ENCODE data around the gene FAM47E.
A peak's percentile ranks its signal among the peaks of the same experiment; 100 is the strongest.
"Not testable (repeated sequence)": the region's sequence is repeated elsewhere in the genome, so short reads cannot be mapped to it uniquely, and the experiment has no call there.

The FAM47E gene

GRCh38 chr4:76240236-76240635 is 11.3 kb upstream of the FAM47E start:
- Histone ChIP-seq H3K36me3 (ENCODE audit: insufficient read depth) (no peaks in the 10 kb centered on the region), H3K27me3 (ENCODE audit: insufficient read depth, low read depth) (no peaks in the 10 kb centered on the region), H3K9ac (no peak overlapping the region), H3K4me3 (IDR thresholded peaks at IDR 0.05; ENCODE audit: insufficient read depth, low read depth, low read length) (no peak overlapping the region), H4K20me1 (ENCODE audit: insufficient read depth) (no peaks in the 10 kb centered on the region), H3K27ac (no peak overlapping the region), H2AFZ (ENCODE audit: low read depth) (no peak overlapping the region), H3K79me2 (ENCODE audit: insufficient read depth, low read depth) (no peaks in the 10 kb centered on the region), H3K4me1 (ENCODE audit: low read depth, poor library complexity, severe bottlenecking) (peaks cover 12% of the 10 kb centered on the region), H3K4me2 (no peak overlapping the region)
- no peak for TF ChIP-seq CTCF (conservative IDR thresholded peaks at IDR 0.05; ENCODE audit: low read depth, low read length)

GRCh38 chr4:76243877-76244276 is 7.6 kb upstream of the FAM47E start:
- H3K36me3 ChIP-seq (ENCODE audit: insufficient read depth); H2AFZ ChIP-seq (ENCODE audit: low read depth); H3K4me3 ChIP-seq (IDR thresholded peaks at IDR 0.05; ENCODE audit: insufficient read depth, low read depth, low read length); H3K27ac ChIP-seq; H3K9ac ChIP-seq; H3K79me2 ChIP-seq (ENCODE audit: insufficient read depth, low read depth); H3K4me2 ChIP-seq; H3K4me1 ChIP-seq (ENCODE audit: low read depth, poor library complexity, severe bottlenecking); H4K20me1 ChIP-seq (ENCODE audit: insufficient read depth); H3K27me3 ChIP-seq (ENCODE audit: insufficient read depth, low read depth): not testable (repeated sequence)

GRCh38 chr4:76246025-76246424 is 5.5 kb upstream of the FAM47E start:
- no peak overlapping the region for H3K27ac ChIP-seq
- no peak for TF ChIP-seq CTCF (conservative IDR thresholded peaks at IDR 0.05; ENCODE audit: low read depth, low read length)
- no peaks in the 10 kb centered on the region for H4K20me1 ChIP-seq (ENCODE audit: insufficient read depth)
- no peaks in the 10 kb centered on the region for H3K27me3 ChIP-seq (ENCODE audit: insufficient read depth, low read depth)
- no peaks in the 10 kb centered on the region for H3K79me2 ChIP-seq (ENCODE audit: insufficient read depth, low read depth)
- peaks cover 13% of the 10 kb centered on the region for H3K4me1 ChIP-seq (ENCODE audit: low read depth, poor library complexity, severe bottlenecking)
- H3K4me3 ChIP-seq (IDR thresholded peaks at IDR 0.05; ENCODE audit: insufficient read depth, low read depth, low read length): no peak overlapping the region
- no peak overlapping the region for H3K9ac ChIP-seq
- H2AFZ ChIP-seq (ENCODE audit: low read depth): no peak overlapping the region
- no peak overlapping the region for H3K4me2 ChIP-seq
- H3K36me3 ChIP-seq (ENCODE audit: insufficient read depth): no peaks in the 10 kb centered on the region

GRCh38 chr4:76246852-76247251 is 4.7 kb upstream of the FAM47E start:
- no peak overlapping the region for H3K4me3 ChIP-seq (IDR thresholded peaks at IDR 0.05; ENCODE audit: insufficient read depth, low read depth, low read length)
- no peaks in the 10 kb centered on the region for H3K27me3 ChIP-seq (ENCODE audit: insufficient read depth, low read depth)
- no peak overlapping the region for H3K4me2 ChIP-seq
- no peak overlapping the region for H2AFZ ChIP-seq (ENCODE audit: low read depth)
- H3K79me2 ChIP-seq (ENCODE audit: insufficient read depth, low read depth): no peaks in the 10 kb centered on the region
- no peaks in the 10 kb centered on the region for H3K36me3 ChIP-seq (ENCODE audit: insufficient read depth)
- H3K9ac ChIP-seq: no peak overlapping the region
- no peaks in the 10 kb centered on the region for H4K20me1 ChIP-seq (ENCODE audit: insufficient read depth)
- no peak overlapping the region for H3K27ac ChIP-seq
- no peak for TF ChIP-seq CTCF (conservative IDR thresholded peaks at IDR 0.05; ENCODE audit: low read depth, low read length)
- H3K4me1 ChIP-seq (ENCODE audit: low read depth, poor library complexity, severe bottlenecking): peaks cover 16% of the 10 kb centered on the region

- Histone ChIP-seq H3K9ac (peak overlapping the region; percentile 54), H3K79me2 (ENCODE audit: insufficient read depth, low read depth) (no peaks in the 10 kb centered on the region)
Measured at GRCh38 chr4:76250962-76251361, 559 bp upstream of the FAM47E start.

More at GRCh38 chr4:76250962-76251361, 559 bp upstream of the FAM47E start:
- Histone ChIP-seq H3K27me3 (ENCODE audit: insufficient read depth, low read depth) (no peaks in the 10 kb centered on the region), H3K4me2 (peak overlapping the region; percentile 93), H4K20me1 (ENCODE audit: insufficient read depth) (no peaks in the 10 kb centered on the region), H3K36me3 (ENCODE audit: insufficient read depth) (no peaks in the 10 kb centered on the region), H2AFZ (ENCODE audit: low read depth) (peak overlapping the region; percentile 88), H3K4me1 (ENCODE audit: low read depth, poor library complexity, severe bottlenecking) (peaks cover 20% of the 10 kb centered on the region), H3K4me3 (IDR thresholded peaks at IDR 0.05; ENCODE audit: insufficient read depth, low read depth, low read length) (peak overlapping the region; percentile 97), H3K27ac (peak overlapping the region; percentile 41; the same call in 1 of the 2 replicates)
- no peak for TF ChIP-seq CTCF (conservative IDR thresholded peaks at IDR 0.05; ENCODE audit: low read depth, low read length)

Data from KMS-11 (cell line).